GM21576 (cell line): ENCODE measurements around the gene COL18A1.
"Not testable (repeated sequence)": the region's sequence is repeated elsewhere in the genome, so short reads cannot be mapped to it uniquely, and the experiment has no call there.

Experiments used
- ATAC-seq: cut with Tn5 transposase; IDR thresholded peaks from one replicate; pipeline ENCODE4 v1.9.1; 2021; ENCODE audit warnings: mild to moderate bottlenecking, moderate library complexity; ENCODE audit not compliant: unreplicated experiment

COL18A1 gene

DNA sequence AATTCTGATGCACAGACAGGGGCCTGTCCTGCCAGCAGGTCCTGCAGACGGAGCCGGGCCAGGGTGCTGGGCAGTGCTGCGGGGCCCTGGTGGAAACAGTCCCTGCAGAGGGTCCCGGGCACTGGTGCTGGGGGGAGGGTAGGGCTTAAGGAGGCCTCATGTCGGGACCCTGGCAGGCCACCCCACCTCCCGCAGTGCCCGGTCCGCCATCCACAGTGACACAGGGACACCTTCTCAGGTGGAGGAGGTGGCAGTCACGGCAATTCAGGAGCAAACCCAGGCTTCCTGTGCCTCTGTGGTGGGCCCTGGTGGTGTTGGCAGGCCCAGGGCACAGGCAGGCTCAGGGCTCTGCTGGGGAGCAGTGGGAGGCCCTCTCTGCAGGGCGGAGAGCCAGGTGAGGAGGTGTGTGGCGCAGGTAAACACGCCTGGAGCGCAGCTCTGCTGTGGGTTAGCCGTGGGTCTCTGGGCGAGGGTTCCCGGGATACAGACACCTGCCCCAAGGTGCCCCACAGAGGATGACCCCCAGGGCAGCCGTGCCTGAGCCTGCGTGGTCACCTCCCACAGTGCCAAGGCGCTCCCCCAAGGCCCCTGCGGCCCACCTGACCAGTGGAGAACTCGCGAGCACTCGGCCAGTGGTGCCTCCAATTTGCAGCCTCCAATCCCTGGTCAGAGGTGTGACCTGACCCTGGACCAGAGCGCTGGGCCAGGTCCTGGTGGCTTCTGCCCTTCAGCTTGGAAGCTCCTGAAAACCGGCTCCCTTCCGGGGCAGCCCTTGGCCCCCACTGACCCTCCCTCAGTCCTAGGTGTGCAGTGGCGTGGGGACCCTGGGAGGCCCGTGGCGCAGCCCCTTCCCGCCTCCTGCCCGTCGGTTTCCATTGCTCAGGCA is 19.2 kb downstream of the COL18A1 start:
- no peak for ATAC-seq

DNA sequence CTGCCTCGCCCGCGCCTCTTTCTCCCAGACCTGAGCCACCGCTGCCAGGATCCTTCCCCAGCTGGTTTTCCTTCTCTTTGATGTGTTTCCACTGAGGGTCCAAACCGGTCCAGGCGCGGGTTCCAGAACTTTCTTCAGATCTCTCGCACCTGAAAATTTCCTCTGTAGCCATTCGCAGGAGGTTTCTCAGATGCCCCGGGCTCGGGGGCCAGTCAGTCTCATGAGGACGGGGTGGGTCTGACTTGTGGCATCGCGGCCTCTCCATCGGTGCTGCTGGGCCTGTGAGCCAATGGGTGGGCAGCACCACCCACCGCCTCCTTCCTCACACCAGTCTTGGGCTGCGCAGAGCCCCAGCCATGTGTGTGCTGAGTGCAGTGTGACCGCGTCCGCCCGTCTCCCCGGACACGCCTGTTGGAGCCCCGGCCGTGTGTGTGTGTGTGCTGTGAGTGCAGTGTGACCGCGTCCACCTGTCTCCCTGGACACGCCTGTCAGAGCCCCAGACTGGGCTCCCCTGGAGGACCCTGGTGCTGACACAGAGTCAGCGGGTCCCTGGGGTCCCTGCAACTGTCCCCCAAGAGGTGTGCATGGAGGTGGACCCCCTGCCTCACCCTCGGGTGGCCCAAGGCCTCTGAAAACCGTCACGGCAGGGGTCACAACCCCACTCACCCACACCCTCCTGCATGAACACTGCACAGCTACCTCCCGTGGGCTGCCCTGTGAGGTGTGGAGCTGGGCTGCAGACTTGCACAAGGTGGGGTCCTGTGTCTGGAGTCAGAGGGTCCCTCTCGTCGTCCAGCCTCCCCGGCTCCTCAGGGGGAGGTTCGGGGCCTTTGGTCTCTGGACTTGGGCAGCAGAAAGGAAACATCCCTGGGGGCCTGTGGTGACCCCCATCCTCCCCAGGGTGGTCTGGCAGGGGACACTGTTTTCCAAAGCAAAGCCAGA is 20.2 kb downstream of the COL18A1 start:
- ATAC-seq: no peak

DNA sequence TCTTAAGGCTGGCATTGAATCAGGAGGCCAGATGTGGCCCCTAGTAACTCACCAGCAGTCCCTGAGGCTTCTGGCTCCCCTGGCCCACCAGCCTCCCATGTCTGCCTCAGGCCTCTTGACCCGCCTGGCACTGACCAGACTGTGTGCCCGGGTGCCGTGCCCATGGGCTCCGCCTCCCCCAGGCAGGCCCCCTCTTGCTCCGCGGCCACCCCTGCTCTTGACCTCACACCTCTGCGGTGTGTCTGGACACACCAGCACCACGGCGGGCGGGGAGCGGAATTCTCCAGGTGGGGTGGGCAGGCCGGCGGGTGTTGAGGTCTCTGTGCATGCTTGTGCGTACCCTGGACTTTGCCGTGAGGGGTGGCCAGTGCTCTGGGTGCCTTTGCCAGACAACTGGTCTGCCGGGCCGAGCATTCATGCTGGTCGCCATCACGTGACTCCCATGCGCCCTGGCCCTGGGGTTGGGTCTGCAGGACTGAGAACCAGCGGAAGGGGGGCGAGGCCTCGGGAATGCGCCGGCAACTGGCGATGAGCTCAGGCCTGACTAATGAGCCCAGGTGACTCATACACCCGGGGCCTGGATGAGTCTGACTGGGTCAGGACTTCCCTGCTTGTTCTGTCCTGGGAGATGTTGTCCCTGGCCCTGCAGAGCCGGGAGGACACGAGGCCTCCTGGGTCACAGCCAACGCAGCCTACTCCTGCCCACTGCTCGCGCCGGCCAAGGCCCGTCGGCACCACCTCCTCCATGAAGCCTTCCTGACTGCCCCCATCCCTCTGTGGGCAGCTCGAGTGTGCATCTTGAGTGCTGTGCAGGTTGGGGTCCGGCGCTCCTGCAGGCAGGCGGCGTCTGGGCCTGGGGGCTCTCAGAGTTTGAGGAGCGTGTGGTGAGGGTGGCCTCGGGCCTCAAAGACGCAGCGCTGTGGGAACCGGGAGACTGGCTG is 22.6 kb downstream of the COL18A1 start:
- ATAC-seq: no peak

DNA sequence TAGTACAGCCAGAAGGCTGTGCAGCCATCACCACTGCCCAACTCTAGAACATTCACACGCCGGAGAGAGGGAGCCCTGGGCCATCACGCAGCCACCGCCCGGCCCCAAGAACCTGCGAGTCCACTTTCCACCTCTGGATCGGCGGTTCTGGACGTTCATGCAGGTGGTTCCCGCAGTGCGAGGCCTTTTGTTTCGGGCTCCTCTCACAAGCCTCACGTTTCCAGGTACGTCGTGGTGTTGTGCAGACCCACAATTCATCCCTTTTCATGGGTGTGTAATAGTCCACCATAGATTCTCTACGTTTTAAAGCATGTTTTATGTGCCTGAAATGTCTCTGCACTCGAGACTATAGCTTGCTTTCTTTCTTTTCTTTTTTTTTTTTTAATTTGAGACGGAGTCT is 23.6 kb downstream of the COL18A1 start:
- no peak for ATAC-seq

DNA sequence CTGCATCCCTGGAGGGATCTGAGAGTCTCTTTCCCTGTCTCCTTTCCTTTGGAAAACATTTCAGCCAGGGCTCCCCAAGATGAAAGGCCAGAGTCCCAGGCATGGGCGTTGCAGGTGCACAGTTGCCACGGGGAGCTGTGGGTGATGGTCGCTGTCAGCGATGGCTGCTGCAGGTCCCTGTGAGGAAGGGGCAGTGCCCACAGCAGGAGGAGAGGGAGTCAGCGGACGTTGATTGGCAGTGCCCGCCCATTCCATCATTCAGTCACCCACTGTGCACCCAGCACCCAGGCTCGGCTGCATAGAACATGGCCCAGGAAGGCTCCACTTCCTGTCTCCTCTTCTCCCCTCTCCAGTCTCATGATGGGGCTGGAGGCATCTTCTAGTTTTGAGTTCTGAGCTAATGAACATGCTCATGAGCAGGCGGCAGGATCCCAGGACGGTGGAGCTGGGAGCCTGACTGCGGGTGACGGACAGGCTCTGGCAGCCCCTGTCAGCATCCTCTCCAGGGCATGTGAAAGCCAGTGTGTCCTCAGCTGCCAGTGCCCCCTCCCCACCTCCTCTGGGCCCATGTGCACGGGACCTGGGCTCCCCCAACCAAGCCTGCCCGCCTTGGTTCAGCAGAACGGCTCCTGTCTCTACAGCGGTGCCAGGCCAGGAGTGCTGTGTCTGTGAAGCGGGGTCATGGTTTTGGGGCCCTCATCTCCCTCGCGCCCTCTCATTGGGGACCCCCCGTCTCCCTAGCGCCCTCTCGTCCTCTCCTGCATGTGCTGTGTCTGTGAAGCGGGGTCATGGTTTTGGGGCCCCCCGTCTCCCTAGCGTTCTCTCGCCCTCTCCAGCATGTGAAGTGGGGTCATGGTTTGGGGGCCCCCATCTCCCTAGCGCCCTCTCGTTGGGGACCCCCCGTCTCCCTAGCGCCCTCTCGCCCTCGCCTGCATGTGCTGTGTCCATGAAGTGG is 24.5 kb downstream of the COL18A1 start:
- ATAC-seq: no peak

DNA sequence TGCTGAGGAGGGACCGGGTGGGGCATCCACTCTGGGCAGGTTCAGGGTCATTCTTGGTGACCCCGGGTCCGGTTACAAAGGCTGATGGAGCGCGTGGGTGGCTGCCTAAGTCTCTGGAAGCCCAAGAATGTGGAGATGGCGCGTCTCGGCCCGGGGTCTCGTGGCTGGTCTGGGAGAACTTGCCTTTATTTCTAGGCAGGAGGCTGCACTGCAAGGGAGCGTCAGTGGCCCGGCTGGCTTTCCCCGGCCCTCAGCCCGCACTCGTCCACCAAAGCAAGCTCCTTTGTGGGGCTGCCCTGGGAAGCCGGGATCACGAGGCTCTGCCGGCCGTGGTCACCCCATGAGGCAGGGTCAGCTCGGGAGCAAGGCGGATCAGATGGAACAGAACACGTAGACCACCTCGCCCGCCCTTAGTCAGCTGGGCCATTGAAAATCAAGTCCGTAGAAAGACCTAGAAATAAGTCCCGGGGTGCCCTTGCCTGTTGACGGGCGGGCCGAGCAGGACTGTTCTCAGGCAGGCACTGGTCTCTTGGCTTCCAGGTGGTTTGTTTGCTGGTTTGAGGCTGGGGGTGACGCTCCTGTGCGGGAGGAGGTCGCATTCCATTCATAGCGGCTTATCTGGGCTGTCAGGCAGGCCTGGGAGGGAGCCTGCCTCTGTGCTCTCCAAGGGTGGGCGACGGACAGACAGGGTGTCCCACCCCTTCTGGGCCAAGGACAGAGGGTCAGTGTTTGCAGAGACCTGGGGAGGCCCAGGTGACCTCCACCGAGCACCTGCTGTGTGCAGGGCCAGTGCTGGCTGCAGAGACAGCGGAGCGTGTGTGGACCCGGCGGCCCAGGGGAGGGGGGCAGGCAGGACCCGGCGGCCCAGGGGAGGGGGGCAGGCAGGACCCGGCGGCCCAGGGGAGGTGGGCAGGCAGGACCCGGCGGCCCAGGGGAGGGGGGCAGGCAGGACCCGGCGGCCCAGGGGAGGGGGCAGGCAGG is 25.8 kb downstream of the COL18A1 start:
- ATAC-seq: no peak

DNA sequence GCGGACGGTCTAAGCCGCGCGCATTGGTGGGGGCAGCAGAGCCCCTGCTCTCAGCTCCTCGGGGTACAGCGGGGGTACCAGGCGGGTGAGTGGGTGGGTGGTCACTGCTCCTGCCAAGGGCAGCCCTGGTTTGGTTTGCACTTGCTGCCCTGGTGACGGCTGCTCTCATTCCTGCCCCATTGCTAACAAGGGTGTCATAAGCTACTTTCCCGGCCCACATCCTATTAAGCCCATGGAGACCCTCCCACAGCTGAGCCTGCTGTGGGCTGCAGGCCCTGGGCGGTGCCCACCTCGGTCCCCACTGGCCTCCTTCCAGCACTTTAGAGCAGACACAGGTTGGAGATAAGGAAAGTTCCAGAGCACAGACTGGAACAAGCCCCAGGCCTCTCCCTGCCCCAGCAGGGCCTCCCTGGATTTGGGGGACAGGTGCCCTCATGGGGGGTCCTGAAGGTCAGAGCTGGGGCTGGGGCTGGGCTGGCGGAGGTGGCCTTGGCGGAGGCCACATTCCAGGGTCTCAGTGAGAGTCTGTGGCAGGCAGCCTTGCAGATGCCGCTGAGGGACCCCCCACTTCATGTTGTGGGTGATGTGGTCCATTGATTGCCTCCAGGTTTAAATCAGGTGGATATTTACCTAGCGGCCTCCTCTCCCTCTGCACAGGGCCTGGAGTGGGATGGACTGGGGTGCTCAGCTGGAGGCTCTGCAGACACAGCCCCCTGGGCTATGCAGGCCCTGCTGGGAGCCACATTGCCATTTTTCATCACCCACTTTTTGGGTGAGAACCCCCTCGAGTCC is 27.0 kb downstream of the COL18A1 start:
- ATAC-seq: no peak

DNA sequence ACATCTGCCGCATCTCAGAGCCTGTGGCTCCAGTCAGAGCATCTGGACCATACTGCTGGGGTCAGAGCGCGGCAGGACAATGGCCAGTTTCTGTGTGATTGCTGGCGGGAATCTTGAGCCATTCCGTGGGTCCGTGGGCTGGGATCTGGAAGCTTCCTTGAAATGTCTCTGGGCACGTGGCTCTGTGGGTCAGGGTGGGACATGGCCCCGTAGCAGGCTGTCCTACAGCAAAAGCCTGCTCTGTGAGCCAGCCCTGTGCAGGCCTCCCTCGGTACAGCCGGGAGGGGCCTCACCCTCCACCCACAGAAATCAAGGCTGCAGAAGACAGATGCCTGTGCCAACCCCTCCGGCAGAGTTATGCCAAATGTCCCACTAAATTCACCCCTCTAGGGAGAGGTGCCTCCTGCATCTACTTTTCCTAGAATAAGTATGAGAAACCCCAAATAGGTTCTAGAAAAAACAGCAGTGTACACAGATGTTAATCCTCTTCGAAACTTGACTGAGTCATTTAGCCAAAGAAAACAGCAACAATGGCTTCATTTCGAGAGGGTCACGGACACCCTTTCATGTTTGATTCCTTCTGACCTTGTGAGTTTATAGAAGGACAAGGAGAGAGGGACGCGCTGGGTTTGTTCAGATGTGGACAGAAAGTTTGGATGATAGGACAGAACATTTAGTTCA is 27.8 kb downstream of the COL18A1 start:
- ATAC-seq: no peak

DNA sequence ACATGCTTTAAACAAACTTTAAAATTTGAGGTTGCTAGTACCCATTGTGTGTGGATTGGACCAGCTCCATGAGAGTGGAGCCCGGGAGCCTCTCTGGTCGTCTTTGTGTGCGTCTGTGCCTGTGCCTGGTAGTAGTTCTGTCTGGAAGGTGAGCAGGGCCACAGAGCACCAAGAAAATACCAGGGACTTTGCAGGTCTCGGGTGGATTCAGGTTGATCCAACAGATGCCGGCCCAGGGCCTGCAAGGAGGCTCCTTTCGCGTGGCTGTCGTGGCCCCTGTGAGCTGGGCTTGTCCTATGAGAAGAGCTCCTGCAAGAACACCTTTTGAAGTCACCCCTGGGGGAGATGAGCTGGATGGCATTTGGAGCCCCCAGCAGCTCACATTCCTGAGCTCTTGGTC is 28.3 kb downstream of the COL18A1 start:
- no peak for ATAC-seq

DNA sequence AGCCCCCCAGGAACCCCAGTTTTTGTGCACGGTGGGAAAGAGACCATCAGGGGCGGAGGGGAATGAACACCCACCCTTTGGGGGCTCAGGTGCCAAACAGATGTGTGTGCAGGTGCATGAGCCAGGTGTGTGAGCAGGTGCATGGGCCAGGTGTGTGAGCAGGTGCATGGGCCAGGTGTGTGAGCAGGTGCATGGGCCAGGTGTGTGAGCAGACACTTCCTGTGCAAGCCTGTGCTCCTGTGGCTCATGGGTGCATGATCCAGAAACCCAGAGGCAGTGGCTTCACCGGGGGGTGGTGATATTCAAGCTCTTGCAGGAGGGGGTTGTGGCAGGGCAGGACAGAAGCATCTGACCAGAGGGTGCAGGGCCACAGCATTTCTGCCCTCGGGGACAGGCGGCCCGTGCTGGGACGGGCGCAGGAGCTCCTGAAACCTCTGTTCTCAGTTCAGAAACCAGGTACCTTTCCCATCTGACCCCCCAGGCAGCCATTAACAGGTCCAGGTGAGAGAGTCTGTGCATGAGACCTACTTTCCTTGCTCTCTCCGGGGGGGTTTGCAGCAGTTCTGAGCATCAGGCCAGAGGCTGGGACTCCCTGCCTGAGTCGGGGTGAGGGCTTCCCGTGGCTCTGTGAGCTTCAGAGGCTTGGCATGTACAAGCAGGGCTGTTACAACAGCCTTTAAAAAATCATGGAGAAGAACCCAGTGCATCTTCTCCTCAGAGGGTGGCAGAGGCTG is 29.1 kb downstream of the COL18A1 start:
- ATAC-seq: no peak

DNA sequence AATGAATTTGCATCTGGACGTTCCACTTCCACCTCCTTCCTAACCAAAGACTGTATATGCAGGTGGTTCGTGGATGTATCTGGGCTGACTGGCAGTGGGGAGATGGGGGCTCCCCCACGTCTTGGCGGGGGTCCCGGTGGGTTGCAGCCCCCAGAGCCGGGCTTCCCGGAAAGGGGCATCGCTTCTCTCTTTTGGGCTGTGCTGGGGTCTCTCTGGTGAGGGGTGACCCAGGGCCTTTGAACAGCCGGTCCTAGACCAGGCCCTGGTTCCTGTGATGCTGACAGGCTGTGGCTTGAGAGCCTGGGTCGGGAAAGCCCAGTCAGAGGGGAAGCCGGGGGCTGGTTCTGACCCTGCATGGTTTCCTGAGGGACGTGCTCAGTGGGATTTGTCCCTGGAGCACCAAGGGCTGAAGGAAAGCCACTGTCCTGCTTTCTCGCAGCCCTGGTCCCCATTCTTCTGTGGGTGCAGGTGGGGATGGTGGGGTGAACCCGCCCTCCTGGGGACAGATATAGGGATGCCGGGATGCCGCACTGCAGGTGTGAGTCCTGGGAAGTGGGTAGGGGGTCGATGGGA is 29.8 kb downstream of the COL18A1 start:
- no peak for ATAC-seq

DNA sequence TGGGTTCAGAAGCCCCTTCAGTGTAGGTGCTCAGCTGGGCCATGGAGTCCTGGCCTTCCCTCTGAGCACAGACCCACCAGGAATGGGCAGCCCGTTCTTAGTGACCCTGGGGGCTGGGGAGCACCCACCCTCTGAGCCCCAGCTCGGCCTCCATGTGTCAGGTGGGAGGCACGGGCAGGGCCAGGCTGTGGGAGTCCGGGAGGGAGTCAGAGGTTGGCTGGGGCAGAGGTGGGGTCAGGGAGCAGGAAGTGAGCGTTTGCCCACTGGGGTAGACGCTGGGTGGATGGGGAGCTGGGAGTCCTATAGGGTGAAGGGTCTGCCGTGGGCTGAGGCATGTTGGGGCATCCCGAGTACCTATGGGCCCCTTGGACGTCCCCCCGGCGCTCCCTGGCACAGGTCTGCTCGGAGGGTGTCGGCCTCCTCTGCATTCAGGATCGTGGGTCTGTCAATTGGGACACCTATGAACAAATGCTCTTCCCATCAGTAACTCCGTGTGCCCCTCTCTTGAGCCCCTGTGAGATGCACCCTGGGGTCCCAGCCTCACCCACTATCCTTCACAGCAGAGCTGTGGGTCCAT is 30.5 kb downstream of the COL18A1 start:
- ATAC-seq: no peak

DNA sequence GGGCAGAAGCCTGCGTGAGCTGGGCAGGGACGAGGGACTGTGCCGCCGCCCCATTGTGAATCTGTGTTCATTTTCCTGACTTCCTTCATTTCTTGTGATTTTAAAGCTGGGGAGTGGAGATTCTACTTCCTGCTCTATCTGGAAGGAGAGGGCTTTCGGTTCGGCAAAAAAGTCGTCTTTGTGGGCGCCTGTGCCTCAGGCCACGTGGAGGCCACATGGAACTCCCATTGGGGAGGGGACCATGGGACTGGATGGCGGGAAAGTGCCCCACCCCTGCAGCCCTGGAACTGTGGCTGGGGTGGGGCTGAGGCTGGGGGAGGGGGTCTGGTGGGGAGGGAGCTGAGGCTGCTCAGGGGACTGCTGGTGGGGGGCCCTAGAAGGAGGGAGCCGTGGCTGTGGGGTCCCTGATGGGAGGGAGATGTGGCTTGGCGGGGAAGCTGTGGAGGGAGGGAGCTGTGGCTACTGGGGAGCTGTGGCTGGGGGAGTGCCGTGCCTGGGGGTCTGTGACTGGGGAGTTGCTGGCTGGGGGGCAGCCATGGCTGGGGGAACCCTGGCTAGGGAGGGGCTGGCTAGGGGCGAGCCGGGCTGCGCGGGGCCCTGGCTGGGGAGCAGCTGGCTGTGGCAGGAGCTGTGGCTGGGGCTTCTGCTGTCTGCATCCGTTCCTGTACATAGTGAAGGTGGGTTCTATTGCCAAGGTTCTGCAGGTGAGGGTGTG is 31.5 kb downstream of the COL18A1 start:
- no peak for ATAC-seq

DNA sequence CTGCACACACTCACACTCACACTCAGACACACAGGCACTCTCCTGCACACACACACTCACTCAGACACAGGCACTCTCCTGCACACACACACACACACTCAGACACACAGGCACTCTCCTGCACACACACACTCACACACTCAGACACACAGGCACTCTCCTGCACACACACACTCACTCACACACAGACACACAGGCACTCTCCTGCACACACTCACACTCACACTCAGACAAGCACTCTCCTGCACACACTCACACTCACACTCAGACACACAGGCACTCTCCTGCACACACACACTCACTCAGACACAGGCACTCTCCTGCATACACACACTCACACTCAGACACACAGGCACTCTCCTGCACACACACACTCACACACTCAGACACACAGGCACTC is 32.9 kb downstream of the COL18A1 start:
- ATAC-seq: not testable (repeated sequence)
